ENCODE results near the gene SLC7A5.
A peak's percentile ranks its signal among the peaks of the same experiment; 100 is the strongest.

Gene SLC7A5

DNA sequence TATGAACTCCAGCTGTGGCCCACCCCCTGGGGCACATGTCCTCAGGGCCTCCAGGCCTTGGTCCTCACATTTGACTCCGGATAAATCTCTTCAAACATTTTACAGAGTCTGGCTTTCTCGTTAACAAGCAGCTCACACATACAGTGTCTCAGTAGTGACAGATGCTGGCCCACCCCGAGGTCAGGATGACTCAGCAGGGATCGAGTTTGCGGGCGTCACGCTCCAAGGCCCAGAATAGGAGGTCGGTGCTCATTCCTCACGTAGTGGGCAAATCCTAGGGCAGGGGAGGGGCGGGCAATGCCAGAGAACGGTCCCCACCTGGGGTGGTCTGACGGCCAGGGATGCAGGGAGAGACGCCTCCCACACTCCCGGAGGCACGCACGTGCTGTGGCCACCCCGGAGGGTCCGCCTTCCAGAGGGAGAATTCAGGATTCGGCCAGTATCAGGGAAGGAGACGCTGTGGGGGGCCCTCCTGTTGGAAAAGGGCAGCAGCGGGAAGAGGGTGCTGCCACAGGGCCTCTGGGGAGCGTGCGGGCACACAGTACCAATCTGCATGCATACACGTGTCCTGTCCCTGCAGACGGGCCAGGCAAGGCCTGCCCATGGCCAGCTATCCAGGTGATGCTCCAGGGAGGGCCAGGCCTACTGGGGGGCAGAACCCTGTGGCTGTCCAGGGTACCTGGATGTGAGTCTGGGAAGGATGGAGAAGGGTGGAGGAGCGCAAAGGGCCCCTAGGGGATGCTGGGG, 8.6 kb downstream of the SLC7A5 start:
- peak; percentile 89 to 95 for DNase-seq

GRCh38 chr16:87858151-87858993, 10.9 kb downstream of the SLC7A5 start:
- DNase-seq = peak; percentile 50 to 78

DNA sequence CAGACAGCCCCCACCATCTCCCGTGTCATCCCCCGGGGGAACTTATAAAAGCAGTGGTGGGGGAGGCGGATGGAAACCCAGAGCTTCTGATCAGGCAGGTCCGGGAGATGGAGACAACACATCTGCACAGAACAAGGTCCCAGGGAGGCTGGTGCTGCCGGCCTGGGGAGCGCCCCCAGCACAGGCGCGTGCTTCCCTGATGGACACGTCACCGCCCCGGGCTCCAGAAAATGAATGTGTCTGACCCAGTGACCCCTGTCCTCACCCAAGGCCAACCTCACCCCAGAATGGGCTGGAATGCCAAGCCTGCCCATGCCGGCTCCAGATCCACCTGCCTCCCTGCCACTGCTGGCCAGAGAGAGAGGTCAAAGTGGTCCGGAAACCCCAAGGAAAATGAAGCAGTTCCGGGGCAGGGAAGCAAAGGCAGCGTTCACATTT, 12.5 kb downstream of the SLC7A5 start:
- DNase-seq = no peak

- peak in 1 of 2 experiments; percentile 46 for DNase-seq
Observed at GRCh38 chr16:87855852-87856715, 13.2 kb downstream of the SLC7A5 start.

- DNase-seq = no peak
Observed at GRCh38 chr16:87854907-87855683, 14.2 kb downstream of the SLC7A5 start.

DNA sequence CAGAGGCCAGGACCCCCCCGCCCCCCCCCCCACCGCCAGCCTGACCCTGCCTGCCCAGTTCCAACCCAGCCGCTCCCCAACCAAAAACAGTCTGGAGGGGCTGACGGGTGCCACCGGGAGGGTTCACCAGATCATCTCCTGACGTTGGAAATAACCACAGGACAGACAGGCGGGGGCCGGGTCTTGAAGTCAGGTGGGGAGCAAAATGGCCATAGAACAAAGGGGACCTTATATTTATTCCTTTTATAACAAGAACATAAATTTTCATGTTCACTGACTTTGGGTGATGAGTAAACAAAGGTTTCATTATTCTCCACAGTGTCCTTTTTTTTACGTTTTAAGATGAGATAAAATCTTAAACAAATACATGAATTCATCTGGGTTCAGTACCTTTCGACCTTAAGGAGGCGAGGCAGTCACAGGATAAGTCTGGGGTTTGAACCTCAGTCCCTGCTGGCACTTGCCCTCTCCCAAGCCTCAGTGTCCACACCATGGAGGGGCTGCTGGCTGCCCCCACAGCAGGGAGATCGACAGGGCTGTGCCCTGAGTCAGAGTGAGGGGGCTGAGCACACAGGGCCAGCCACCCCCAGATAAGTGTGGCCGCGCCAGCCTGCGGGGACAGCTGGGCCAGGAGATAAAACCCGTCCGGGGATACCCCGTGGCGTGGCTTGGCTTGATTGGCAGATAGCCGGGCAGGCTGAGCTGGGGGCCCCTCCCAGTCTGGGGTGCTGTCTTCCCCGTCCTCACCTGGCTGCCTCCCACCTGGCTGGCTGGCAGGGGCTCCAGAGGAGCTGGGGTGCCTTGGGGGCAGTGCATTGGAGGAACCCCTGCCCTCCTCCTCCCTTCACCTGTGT, 15.0 kb downstream of the SLC7A5 start:
- DNase-seq = peak in 1 of 2 experiments; percentile 61

- peak in 1 of 2 experiments; percentile 84 for DNase-seq
Observed at GRCh38 chr16:87853411-87854052, 15.8 kb downstream of the SLC7A5 start.

- DNase-seq = no peak
Observed at GRCh38 chr16:87851601-87852000, 17.7 kb downstream of the SLC7A5 start.

GRCh38 chr16:87851141-87851587, 18.1 kb downstream of the SLC7A5 start:
- no peak for DNase-seq

DNA sequence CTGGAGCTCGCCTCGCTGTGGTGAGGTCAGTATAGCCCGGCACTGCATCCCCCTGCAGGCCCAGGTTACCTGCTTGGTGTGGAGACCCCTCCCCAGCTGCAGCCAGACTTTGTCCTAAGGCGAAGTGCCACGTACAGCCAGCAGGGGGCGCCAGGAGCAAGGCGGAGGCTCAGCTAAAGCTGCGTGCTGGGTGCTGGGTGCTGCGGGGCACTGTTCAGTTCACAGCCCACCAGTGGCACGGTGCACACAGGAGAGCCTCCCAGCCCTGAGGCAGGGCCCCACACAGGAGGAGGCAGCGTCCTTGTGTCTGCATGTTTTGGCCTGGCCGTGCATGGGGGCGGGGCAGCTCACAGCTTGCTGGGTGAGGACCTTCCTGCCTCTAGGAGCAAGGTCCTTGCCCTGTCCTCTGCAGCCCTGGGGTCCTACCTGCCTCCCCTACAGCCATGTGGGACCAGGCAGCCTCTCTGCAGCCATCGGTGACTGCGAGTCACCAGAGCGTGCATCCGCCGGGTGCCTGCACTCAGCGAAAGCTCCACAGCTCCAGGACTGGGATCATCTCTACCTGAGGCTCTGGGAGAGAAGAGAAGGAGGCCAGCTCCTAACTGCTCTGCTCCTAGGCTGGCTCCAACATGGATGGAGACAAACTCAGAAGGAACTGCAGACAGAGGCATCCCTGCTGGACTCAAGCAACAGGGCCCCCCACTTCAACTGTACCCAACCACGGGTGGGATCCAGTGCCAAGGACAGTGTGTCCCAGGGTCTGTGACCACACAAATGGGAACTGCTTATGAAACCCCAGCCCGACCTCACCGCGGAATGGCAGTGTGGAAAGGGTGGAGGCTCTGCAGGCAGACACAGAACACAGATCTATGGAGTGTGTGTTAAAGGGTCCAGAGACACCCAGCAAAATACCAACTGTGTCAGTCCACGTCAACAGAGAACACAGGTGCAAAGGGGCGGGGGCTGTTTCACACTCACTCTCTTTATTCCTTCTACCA, 19.0 kb downstream of the SLC7A5 start:
- DNase-seq = peak in 1 of 2 experiments; percentile 69

DNA sequence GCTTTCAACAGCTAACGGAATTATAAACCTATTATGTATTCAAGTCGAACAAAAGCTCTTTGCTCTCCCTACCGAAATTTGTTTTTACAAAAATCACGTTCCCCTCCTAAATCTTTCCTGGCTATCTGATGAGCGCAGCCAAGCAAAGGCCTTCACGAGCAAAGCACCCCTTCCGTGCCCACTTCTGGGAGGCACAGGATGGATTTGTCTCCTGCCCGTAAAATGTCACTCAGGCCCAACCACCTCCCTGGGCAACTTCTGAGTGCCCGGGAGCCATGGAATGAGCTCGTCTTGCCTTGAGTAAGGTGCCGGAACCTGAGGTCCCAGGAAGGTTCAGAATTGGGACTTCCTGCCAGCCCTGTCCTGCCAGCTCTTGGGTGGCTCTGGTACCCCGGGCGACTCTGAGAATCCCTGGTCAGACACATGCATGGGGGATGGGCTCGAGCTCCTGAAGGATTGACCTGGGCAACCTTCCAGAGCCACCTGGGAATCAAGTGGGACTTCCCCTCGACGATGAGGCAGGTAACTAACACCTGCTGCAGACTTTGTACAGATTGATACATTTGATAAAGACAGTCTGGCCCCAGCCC, 19.8 kb downstream of the SLC7A5 start:
- no peak for DNase-seq

GRCh38 chr16:87848676-87849345, 20.5 kb downstream of the SLC7A5 start:
- no peak for DNase-seq

DNA sequence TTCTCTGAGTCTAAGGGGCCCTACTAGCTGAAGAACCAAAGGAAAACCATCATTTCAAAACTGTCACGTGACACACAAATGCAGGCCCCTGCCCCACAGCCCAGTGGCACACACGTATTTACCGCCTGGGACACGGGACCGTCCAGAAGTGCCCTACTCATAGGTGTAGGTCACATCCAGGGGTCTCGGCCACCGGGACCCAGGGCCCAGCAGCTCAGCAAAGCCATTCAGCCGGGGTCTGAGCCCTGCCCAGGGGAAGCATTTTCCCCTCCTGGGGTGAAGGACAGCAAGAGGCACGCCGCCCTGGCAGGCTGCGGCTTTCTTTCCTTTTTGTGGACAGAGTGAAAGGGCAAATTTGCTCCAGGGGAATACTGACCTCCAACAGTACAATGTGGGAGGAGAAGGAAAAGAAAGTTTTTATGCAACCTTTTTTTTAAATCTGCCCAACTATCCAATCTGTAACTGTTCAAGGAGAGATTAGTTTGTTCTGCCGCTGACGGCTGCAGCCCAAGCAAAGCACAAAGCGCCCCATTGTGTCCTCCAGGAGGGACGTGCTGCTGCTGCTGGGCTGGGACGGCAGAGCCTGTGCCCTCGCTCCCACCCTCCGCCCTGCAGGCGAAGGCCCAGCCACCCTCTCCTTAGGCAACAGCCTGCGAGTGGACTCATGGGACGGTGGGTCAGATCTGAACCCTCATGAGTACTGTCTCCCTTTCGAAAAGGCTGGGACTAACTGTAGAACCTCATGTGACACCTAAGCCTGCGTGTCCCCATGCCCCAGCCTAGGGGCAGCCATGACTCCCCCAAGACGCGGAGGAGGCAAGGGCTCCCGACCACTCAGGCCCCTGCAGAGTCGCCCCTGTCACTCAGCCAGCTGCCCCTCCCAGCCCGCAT, 21.3 kb downstream of the SLC7A5 start:
- DNase-seq = no peak

- no peak for DNase-seq
Observed at GRCh38 chr16:87847467-87847784, 21.9 kb downstream of the SLC7A5 start.

DNA sequence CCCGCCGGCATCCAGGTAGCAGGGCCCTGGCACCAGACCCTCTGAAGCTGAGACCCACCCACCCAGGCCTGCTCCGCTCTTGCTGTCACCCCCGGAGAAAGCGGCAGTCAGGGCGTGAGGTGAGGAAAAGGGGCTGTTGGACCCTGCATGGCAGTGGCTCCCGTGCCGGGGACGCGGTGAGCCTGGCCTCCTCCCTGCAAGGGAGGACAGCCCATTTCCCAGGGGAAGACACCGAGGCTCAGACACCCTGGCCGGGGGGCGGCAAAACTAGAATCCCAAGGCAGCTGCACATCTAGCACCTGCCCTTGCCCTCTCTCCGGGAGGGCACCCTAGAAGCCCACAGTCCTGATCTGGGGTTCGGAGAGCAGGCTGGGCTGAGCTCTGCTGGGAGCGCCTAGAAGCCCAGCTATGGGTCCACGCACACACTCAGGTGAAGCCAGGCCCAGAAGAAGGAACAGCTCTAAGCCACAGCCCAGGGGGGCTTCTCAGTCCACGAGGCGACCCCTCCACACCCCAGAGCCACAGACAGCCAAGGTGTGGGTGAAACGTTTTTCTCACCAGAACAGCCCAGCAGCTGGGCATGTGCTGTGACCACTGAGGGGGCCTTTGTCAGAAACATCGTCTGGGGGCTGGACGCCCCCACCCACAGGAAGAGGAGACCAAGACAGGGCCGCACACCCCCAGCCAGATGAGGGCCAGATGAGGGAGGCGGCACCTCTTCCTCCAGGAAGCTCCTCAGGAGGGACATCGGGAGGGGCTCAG, 22.4 kb downstream of the SLC7A5 start:
- no peak for DNase-seq

DNA sequence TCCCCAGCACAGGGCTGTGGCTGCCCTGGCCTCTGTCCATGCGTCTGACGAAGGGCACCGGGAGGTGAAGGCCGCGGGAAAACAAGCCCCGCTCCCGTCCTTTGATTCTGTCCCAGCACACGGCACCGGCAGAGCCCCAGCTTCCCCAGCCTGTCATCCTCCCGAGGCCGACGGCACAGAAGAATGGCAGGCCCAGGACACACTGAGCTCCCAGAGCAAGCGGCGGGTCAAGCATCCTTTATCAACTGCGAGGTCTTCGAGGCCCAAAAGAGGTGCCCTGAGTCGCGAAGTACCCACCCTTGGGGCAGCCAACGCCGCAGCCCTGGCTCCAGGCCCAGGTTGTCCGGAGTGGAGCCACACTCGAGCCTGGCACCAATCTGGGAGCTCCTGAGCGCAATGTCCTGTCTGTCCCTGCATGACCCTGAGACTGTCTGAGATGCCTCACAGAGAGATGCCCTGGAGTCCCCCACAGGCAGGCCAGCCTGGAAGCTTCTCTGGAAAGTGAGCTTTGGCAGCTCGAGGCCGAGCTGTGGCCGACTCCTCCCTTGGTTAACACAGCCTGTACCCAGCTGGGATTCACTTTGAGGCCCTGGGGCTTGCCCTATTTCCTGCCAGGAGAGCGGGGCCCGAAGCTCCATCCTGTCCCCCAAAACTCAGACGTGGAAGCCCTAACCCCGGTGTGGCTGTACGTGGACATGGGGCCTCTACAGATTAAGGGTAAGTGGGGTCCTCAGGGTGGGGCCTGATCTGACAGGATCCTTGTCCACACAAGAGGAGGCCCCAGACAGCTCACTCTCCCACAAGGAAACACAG, 23.3 kb downstream of the SLC7A5 start:
- DNase-seq = no peak

Data from NCI-H524 (cell line).